Spleen (tissue), 7 donors: ENCODE data around the gene HOTAIR.

Experiments used
- POLR2A ChIP-seq, 3 donors: fragments of 450-650 bp; IDR thresholded peaks; one replicate each; pipeline ENCODE4 v1.5.1; 2017; ENCODE audit warnings: antibody characterized with exemption in 3 of 3, mild to moderate bottlenecking in 1 of 3
- POLR2AphosphoS5 ChIP-seq, 3 donors: sonication (generic); formaldehyde crosslinking; IDR thresholded peaks; one replicate each; pipeline ENCODE4 v1.5.1; 2017; ENCODE audit warnings: antibody characterized with exemption in 3 of 3
- TF ChIP-seq, protein P1 (sequence below), 11 experiments: fragments of 200-600 bp in 7 of 11; fragments of 450-650 bp in 4 of 11; sonication (generic) in 4 of 11; IDR thresholded peaks in 8 of 11; conservative IDR thresholded peaks in 3 of 11; 1 replicate in 7 of 11; 2 replicates in 4 of 11; pipeline versions ENCODE4 v1.4.0 to v1.8.0; 2016 to 2021; ENCODE audit warnings: antibody characterized with exemption in 11 of 11, inconsistent platforms in 4 of 11, mild to moderate bottlenecking in 1 of 11
- donor health status: DM: no; HTN: no; CAD: no; lungs with moderate emphysema.
- donor health status: DM: no; HTN: no; CAD: no.
- donor health status: DM: no; HTN: no; CAD: no.

DNA sequence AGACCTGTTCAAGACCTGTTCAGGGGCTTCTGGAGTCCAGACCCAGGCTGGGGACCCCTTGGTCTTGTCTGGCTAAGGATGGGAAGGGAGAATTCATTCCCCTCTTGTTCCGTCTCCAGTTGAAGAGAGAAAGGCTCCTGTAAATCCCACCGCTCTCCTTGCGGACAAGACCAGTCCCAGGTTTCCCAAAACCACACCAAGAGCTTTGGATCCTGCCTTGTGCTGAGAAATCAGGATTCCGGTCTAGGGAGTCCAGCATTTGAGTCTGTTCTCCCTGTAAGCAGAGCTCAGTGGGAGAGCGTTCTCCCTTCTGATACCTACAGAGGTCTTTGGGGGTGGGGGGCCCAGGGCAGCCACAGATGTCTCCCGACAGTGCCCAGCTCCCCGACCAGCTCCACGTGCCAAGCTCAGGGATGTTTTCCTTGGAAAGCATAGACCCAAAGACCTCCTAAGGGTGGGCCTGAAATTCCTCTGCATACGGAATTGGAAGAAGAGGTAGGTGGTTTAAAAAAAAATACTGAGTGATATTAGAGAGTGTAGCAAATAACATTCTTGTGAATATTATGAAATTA, 34.2 kb downstream of the HOTAIR start:
- TF ChIP-seq, protein P1, sequence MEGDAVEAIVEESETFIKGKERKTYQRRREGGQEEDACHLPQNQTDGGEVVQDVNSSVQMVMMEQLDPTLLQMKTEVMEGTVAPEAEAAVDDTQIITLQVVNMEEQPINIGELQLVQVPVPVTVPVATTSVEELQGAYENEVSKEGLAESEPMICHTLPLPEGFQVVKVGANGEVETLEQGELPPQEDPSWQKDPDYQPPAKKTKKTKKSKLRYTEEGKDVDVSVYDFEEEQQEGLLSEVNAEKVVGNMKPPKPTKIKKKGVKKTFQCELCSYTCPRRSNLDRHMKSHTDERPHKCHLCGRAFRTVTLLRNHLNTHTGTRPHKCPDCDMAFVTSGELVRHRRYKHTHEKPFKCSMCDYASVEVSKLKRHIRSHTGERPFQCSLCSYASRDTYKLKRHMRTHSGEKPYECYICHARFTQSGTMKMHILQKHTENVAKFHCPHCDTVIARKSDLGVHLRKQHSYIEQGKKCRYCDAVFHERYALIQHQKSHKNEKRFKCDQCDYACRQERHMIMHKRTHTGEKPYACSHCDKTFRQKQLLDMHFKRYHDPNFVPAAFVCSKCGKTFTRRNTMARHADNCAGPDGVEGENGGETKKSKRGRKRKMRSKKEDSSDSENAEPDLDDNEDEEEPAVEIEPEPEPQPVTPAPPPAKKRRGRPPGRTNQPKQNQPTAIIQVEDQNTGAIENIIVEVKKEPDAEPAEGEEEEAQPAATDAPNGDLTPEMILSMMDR (IDR thresholded peaks at IDR 0.05 in 8 of 11, conservative IDR thresholded peaks at IDR 0.05 in 3 of 11): no peak
- TF ChIP-seq POLR2A (IDR thresholded peaks at IDR 0.05): no peak
- no peak for TF ChIP-seq POLR2AphosphoS5 (IDR thresholded peaks at IDR 0.05)
